B cell (primary cell): ENCODE data around the gene PIP4K2C.

ENCODE experiments used
- EZH2 ChIP-seq: IDR thresholded peaks from 2 replicates; pipeline ENCODE4 v1.6.1; 2012; ENCODE audit warnings: borderline replicate concordance, low read depth, mild to moderate bottlenecking, moderate library complexity, low read length; ENCODE audit not compliant: insufficient read depth, poor library complexity, severe bottlenecking
- TF ChIP-seq, protein P1 (sequence below): fragments of 200-600 bp; IDR thresholded peaks from one replicate; pipeline ENCODE4 v1.8.0; 2022; ENCODE audit warnings: antibody characterized with exemption, mild to moderate bottlenecking

DNA sequence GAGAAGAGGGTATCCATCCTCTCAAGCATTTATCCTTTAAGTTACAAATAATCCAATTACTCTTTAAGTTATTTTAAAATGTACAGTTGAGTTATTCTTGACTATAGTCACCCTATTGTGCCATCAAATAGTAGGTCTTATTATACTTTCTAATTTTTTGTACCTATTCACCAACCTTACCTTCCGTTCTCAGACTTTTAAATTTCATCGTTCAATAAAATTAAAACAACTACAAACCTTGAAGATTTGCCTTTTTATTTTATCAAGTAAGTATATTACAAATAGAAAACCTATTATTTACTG, 43.0 kb upstream of the PIP4K2C start:
- TF ChIP-seq, protein P1, sequence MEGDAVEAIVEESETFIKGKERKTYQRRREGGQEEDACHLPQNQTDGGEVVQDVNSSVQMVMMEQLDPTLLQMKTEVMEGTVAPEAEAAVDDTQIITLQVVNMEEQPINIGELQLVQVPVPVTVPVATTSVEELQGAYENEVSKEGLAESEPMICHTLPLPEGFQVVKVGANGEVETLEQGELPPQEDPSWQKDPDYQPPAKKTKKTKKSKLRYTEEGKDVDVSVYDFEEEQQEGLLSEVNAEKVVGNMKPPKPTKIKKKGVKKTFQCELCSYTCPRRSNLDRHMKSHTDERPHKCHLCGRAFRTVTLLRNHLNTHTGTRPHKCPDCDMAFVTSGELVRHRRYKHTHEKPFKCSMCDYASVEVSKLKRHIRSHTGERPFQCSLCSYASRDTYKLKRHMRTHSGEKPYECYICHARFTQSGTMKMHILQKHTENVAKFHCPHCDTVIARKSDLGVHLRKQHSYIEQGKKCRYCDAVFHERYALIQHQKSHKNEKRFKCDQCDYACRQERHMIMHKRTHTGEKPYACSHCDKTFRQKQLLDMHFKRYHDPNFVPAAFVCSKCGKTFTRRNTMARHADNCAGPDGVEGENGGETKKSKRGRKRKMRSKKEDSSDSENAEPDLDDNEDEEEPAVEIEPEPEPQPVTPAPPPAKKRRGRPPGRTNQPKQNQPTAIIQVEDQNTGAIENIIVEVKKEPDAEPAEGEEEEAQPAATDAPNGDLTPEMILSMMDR: no peak
- TF ChIP-seq EZH2: no peak
